Common myeloid progenitor, CD34-positive (primary cell): Measurements from ENCODE around the gene GTSE1.
A peak's percentile ranks its signal among the peaks of the same experiment; 100 is the strongest.

Experiments
- CTCF ChIA-PET: fragments of 350-600 bp; sonication (Branson Sonifier 250); formaldehyde crosslinking; loops from one replicate; lab custom pipeline; 2021; ENCODE audit warnings: antibody characterized with exemption; lab: Charles Lee
- POLR2A ChIA-PET: fragments of 350-600 bp; sonication (Branson Sonifier 250); formaldehyde crosslinking; loops from one replicate; lab custom pipeline; 2021; ENCODE audit warnings: antibody characterized with exemption; lab: Charles Lee
- DNase-seq, 3 donors: peaks; one replicate each; pipeline versions ENCODE4 v3.0.0 to v3.0.0-alpha.2; 2013
- H3K27ac ChIP-seq, 2 experiments: 1 replicate in 1 of 2; 2 replicates in 1 of 2; pipeline ENCODE4 v1.7.0; 2013; ENCODE audit warnings: inconsistent platforms in 2 of 2, low read length in 2 of 2, mild to moderate bottlenecking in 2 of 2, low read depth in 1 of 2, moderate library complexity in 1 of 2; ENCODE audit not compliant: severe bottlenecking in 2 of 2, insufficient read depth in 1 of 2, poor library complexity in 1 of 2
- H3K27me3 ChIP-seq, 5 experiments: replicated peaks in 2 of 5; 1 replicate in 3 of 5; 2 replicates in 2 of 5; pipeline versions ENCODE4 v1.6.1 to v1.7.0; 2013; ENCODE audit warnings: low read length in 4 of 5, mild to moderate bottlenecking in 2 of 5, moderate library complexity in 2 of 5, inconsistent platforms in 1 of 5; ENCODE audit not compliant: insufficient read depth in 5 of 5, control insufficient read depth in 4 of 5
- H3K36me3 ChIP-seq, 4 experiments: 1 replicate in 2 of 4; 2 replicates in 2 of 4; pipeline versions ENCODE4 v1.6.1 to v1.7.0; 2013; ENCODE audit warnings: low read length in 3 of 4, control low read depth in 1 of 4, mild to moderate bottlenecking in 1 of 4; ENCODE audit not compliant: control insufficient read depth in 4 of 4, insufficient read depth in 4 of 4
- H3K4me1 ChIP-seq, 4 experiments: 1 replicate in 3 of 4; 2 replicates in 1 of 4; pipeline versions ENCODE4 v1.6.1 to v1.7.1; 2013; ENCODE audit warnings: low read length in 3 of 4, mild to moderate bottlenecking in 3 of 4, control low read depth in 1 of 4, inconsistent platforms in 1 of 4, moderate library complexity in 1 of 4; ENCODE audit not compliant: control insufficient read depth in 4 of 4, insufficient read depth in 4 of 4; ENCODE audit errors: control extremely low read depth in 1 of 4
- H3K4me3 ChIP-seq, 7 experiments: 1 replicate in 4 of 7; 2 replicates in 3 of 7; pipeline versions ENCODE4 v1.5.1 to v1.7.0; 2013; ENCODE audit warnings: mild to moderate bottlenecking in 7 of 7, low read length in 6 of 7, moderate library complexity in 6 of 7, inconsistent platforms in 2 of 7, low read depth in 2 of 7, control low read depth in 1 of 7; ENCODE audit not compliant: insufficient read depth in 4 of 7, control insufficient read depth in 1 of 7; ENCODE audit errors: extremely low read depth in 1 of 7
- H3K9me3 ChIP-seq, 5 experiments: 1 replicate in 4 of 5; 2 replicates in 1 of 5; pipeline versions ENCODE4 v1.6.1 to v1.7.1; 2013; ENCODE audit warnings: low read length in 4 of 5, mild to moderate bottlenecking in 2 of 5, inconsistent platforms in 1 of 5, low read depth in 1 of 5, moderate library complexity in 1 of 5; ENCODE audit not compliant: control insufficient read depth in 4 of 5, insufficient read depth in 2 of 5; ENCODE audit errors: control extremely low read depth in 1 of 5
- WGBS: methylation state at CpG from one replicate; pipeline ENCODE4 v1.1.5; 2013; ENCODE audit not compliant: insufficient coverage; 5-methylcytosine and 5-hydroxymethylcytosine counted together

Gene GTSE1

DNA sequence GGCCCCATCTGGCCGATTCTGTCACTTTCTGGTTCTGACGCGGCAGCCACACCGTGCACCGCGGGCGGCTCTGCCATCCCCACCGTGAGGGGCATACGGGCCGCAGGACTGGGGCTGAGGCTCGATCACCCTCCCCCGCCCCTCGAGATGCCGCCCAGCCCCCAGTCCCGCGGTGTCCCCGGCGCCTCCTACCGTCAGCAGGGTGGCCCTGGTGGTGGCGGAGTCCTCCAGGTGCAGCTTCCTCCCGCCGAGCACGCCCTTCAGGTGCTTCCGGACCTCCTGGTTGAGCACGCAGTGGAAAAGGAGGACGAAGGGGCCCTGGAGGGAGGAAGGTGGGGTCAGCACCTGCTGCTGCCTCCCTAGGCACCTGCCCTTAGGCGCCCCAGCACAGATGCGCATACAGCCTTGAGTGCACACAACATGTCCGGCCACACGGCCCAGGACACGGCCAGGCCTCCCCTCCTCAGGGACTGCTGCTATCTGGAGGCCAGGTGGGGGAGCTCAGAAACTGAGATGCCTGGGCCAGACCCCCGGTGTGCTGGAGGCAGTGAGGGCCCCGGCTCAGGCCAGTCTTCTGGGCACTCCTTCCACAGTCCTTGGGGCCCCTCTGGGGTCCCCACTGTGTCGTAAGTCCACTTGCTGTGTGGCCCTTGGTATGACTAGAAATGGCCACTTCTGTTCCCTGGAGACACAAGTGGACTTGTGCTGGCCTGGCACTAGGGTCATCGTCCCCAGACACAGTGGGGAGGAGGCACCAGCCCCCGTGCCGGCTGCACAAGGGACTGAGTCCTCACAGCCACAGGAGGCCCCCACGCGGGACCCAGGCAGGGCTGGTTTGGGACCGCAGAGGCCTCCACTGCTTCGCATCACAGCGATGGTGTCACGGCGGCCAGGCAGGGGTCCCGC is 70.4 kb downstream of the GTSE1 start:
- Histone ChIP-seq H3K27ac (no peak overlapping the region), H3K9me3 (no peaks in the 10 kb centered on the region), H3K36me3 (no peaks in the 10 kb centered on the region), H3K4me1 (peaks cover 0 to 12% (median 1%) of the 10 kb centered on the region in 4 experiments), H3K4me3 (no peak overlapping the region), H3K27me3 (peaks cover 0 to 68% (median 18%) of the 10 kb centered on the region in 5 experiments)
- DNase-seq, result peak in 1 of 3 donors; percentile 43
- ChIA-PET POLR2A (no interaction called here), CTCF (interaction anchor here (0.8 to 2.4 kb wide), 22 partner anchors 8 to 181 kb away, joined by 3 to 34 read pairs (median 4); partner anchors contain the start of gene PKDREJ)
- WGBS, result 54% methylated on average over 42 of the region's 45 CpGs

DNA sequence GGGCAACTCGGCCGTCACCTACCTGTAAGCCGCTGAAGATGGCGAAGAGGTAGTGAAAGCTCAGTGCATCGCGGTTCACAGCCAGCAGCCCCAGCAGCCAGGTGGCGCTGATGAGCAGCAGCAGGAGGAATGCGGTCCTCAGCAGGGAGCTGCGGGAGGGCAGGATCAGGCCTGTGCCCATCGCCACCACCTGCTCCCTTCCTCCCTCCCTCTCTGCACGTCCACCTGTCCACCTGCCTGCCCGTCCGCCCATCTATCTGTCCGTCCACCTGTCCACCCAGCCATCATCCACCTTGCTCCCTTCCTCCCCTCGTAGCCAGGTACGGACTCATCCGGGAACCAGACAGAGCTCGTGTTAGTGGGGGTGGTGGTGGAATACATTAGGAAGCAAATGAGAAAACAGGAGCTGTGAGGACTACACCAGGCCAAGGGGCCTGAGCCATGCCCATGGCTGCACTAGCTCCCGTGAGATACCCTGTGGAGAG is 71.1 kb downstream of the GTSE1 start:
- peak; percentile 60 to 77 (median 68) for DNase-seq
- Histone ChIP-seq H3K27ac (no peak overlapping the region), H3K9me3 (no peaks in the 10 kb centered on the region), H3K36me3 (no peaks in the 10 kb centered on the region), H3K4me3 (no peak overlapping the region), H3K4me1 (peaks cover 0 to 16% (median 2%) of the 10 kb centered on the region in 4 experiments), H3K27me3 (peaks cover 0 to 65% (median 14%) of the 10 kb centered on the region in 5 experiments)
- POLR2A ChIA-PET, result no interaction called here
- CTCF ChIA-PET, result interaction anchor here (0.8 to 2.4 kb wide), 24 partner anchors 9 to 336 kb away, joined by 3 to 34 read pairs (median 4); partner anchors contain the start of gene PKDREJ
- 25% methylated on average over 12 of the region's 19 CpGs for WGBS

DNA sequence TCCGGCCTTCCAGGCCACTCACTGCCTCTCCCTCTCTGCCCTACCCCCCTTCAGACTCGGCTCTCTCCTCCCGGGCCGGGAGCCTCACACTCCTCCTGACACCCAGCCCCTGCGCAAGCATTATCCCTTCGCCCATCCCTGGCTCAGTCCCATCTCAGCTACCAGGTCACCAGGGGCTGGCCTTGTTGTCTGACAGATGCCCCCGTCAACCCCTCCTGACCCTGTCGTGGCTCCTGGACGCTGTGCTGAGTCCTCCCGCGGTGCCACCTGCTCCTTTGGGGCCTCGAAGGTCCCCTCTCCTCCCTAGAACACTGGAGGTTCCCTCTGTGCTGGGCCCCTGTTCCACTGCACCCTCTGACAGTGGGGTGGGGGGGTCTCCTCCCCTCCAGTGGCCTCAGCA is 71.8 kb downstream of the GTSE1 start:
- H3K4me1 ChIP-seq, result peaks cover 0 to 21% (median 7%) of the 10 kb centered on the region in 4 experiments
- CTCF ChIA-PET, result interaction anchor here (0.9 to 2.4 kb wide), 21 partner anchors 8 to 337 kb away, joined by 3 to 34 read pairs (median 4); partner anchors contain the start of gene PKDREJ
- no peak overlapping the region for H3K27ac ChIP-seq
- H3K9me3 ChIP-seq, result no peaks in the 10 kb centered on the region
- POLR2A ChIA-PET, result no interaction called here
- DNase-seq, result no peak
- WGBS, result 83% methylated on average over 10 of the region's 12 CpGs
- H3K27me3 ChIP-seq, result peaks cover 0 to 61% (median 12%) of the 10 kb centered on the region in 5 experiments
- H3K4me3 ChIP-seq, result no peak overlapping the region
- no peaks in the 10 kb centered on the region for H3K36me3 ChIP-seq

DNA sequence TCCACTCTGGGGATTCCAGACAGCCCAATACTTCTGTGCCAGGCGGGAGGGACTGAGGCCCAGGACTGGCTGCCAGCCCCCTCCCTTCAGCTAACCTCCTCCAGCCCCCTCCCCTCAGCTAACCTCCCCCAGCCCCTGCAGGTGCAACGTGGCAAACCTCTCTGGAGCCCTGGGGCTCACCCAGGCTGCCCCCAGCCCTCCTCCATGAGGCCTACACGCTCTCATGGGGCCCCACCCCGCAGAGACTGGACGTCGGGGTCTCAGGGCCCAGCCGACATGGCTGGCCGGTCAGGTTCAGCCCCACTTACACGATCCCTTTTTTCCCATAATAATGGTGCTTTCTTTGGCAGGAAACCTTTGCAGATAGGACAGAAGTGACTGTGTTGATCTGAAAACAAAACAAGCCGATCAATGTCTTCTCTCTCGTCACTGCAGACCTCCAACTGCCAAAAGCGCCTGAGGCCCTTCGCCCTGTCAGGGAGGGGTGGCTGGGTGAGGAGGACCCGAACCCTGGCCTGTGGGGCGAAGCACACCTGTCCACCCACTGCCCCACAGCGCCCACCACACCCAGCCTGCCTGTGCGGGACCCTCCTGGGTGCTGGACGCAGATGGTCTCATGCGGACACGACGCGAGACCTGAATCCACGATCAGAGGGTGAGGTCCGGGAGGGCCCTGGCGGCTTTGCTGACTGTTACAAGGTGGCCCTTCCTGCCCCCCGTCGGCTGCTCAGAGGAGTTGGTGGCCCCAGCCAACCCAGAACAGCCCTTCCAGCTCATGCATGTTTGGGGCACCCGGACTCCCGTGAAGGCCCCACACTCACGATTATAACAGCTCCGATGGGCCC is 72.4 kb downstream of the GTSE1 start:
- Histone ChIP-seq H3K27ac (no peak overlapping the region), H3K9me3 (no peaks in the 10 kb centered on the region), H3K4me3 (no peak overlapping the region), H3K27me3 (peaks cover 0 to 61% (median 12%) of the 10 kb centered on the region in 5 experiments), H3K4me1 (peaks cover 0 to 28% (median 13%) of the 10 kb centered on the region in 4 experiments), H3K36me3 (no peaks in the 10 kb centered on the region)
- WGBS, result 92% methylated on average over 28 of the region's 31 CpGs
- ChIA-PET POLR2A (no interaction called here), CTCF (interaction anchor here (0.7 to 2.2 kb wide), 7 partner anchors 165 to 338 kb away, joined by 3 to 34 read pairs (median 3); no protein-coding TSS in a partner anchor)
- DNase-seq, result no peak

- H3K27me3 ChIP-seq, result peaks cover 0 to 60% (median 10%) of the 10 kb centered on the region in 5 experiments
- no peaks in the 10 kb centered on the region for H3K36me3 ChIP-seq
- no peak for DNase-seq
- no peak overlapping the region for H3K4me3 ChIP-seq
- peaks cover 0 to 36% (median 21%) of the 10 kb centered on the region in 4 experiments for H3K4me1 ChIP-seq
- no peaks in the 10 kb centered on the region for H3K9me3 ChIP-seq
- ChIA-PET POLR2A (interaction anchor here (0.5 kb wide), 1 partner anchor 20 kb away, joined by 3 read pairs; no protein-coding TSS in a partner anchor), CTCF (interaction anchor here (0.7 to 1.6 kb wide), 5 partner anchors 164 to 184 kb away, joined by 3 to 4 read pairs (median 3); no protein-coding TSS in a partner anchor)
- H3K27ac ChIP-seq, result no peak overlapping the region
- 91% methylated on average over 22 of the region's 25 CpGs for WGBS
Observed at GRCh38 chr22:46369716-46370583, 73.3 kb downstream of the GTSE1 start.
